ENCODE results near the gene RPP40.

The RPP40 gene

GRCh38 chr6:4969609-4970285 is 34.1 kb downstream of the RPP40 start:
- no peak for DNase-seq (ENCODE audit: low read depth)

- DNase-seq (ENCODE audit: low read depth) = no peak
Measured at GRCh38 chr6:4967301-4968030, 36.4 kb downstream of the RPP40 start.

- no peak for DNase-seq (ENCODE audit: low read depth)
Measured at GRCh38 chr6:4965562-4966389, 38.1 kb downstream of the RPP40 start.

GRCh38 chr6:4964675-4965561 is 38.9 kb downstream of the RPP40 start:
- DNase-seq (ENCODE audit: low read depth) = no peak

GRCh38 chr6:4962905-4963304 is 40.9 kb downstream of the RPP40 start:
- DNase-seq (ENCODE audit: low read depth) = no peak

GRCh38 chr6:4961322-4962168 is 42.3 kb downstream of the RPP40 start:
- no peak for DNase-seq (ENCODE audit: low read depth)

GRCh38 chr6:4958624-4959023 is 45.2 kb downstream of the RPP40 start:
- no peak for DNase-seq (ENCODE audit: low read depth)

GRCh38 chr6:4957521-4958231 is 46.2 kb downstream of the RPP40 start:
- DNase-seq (ENCODE audit: low read depth) = peak; percentile 41

- no peak for DNase-seq (ENCODE audit: low read depth)
Measured at GRCh38 chr6:4956625-4957024, 47.2 kb downstream of the RPP40 start.

GRCh38 chr6:4953440-4953839 is 50.4 kb downstream of the RPP40 start:
- DNase-seq (ENCODE audit: low read depth) = no peak

GRCh38 chr6:4950836-4951533 is 52.9 kb downstream of the RPP40 start:
- no peak for DNase-seq (ENCODE audit: low read depth)

GRCh38 chr6:4950076-4950475 is 53.8 kb downstream of the RPP40 start:
- no peak for DNase-seq (ENCODE audit: low read depth)

- no peak for DNase-seq (ENCODE audit: low read depth)
Measured at GRCh38 chr6:4948781-4949450, 54.9 kb downstream of the RPP40 start.

- no peak for DNase-seq (ENCODE audit: low read depth)
Measured at GRCh38 chr6:4947716-4948115, 56.1 kb downstream of the RPP40 start.

- DNase-seq (ENCODE audit: low read depth) = no peak
Measured at GRCh38 chr6:4946521-4946920, 57.3 kb downstream of the RPP40 start.
